GM12878 (cell line): Measurements from ENCODE around the gene PIGS. TPM values are rescaled to one million over a fixed set of nuclear protein-coding genes. Genes with fewer than 3 reads are reported as not detected.
A peak's percentile ranks its signal among the peaks of the same experiment; 100 is the strongest.

Experiments used
- BCL3 ChIP-seq: IDR thresholded peaks from 2 replicates; pipeline ENCODE4 v1.6.1; 2011; ENCODE audit warnings: borderline replicate concordance, low read depth, mild to moderate bottlenecking, moderate library complexity, low read length; ENCODE audit not compliant: insufficient read depth, poor library complexity, severe bottlenecking
- BHLHE40 ChIP-seq, 2 experiments: fragments of 450-650 bp in 1 of 2; IDR thresholded peaks; 2 replicates each; pipeline ENCODE4 v1.6.1; 2011 to 2017; ENCODE audit warnings: low read depth in 2 of 2, borderline replicate concordance in 1 of 2, improper control_type of control experiment in 1 of 2, low read length in 1 of 2, mild to moderate bottlenecking in 1 of 2
- CEBPZ ChIP-seq: fragments of 150-350 bp; IDR thresholded peaks from 2 replicates; pipeline ENCODE4 v1.6.1; 2016; ENCODE audit warnings: low read depth, low read length
- CREM ChIP-seq: IDR thresholded peaks from 2 replicates; pipeline ENCODE4 v1.6.1; 2014; ENCODE audit warnings: antibody characterized with exemption, low read depth
- CTCF ChIP-seq, 3 experiments: IDR thresholded peaks in 2 of 3; conservative IDR thresholded peaks in 1 of 3; 2 replicates each; pipeline ENCODE4 v1.5.1; 2011; ENCODE audit warnings: low read depth in 3 of 3, low read length in 3 of 3, mild to moderate bottlenecking in 3 of 3, control low read depth in 2 of 3, moderate library complexity in 2 of 3, inconsistent platforms in 1 of 3, mixed read lengths in 1 of 3; ENCODE audit not compliant: control insufficient read depth in 2 of 3, insufficient read depth in 1 of 3; ENCODE audit errors: extremely low read depth in 1 of 3
- CUX1 ChIP-seq: IDR thresholded peaks from 2 replicates; pipeline ENCODE4 v1.6.1; 2012; ENCODE audit warnings: improper control_type of control experiment, low read depth, low read length; ENCODE audit not compliant: insufficient replicate concordance
- FOXM1 ChIP-seq: IDR thresholded peaks from 2 replicates; pipeline ENCODE4 v1.6.1; 2012; ENCODE audit warnings: low read depth, mild to moderate bottlenecking, inconsistent platforms, low read length, moderate library complexity
- IKZF1 ChIP-seq: fragments of 450-650 bp; conservative IDR thresholded peaks from 2 replicates; pipeline ENCODE4 v1.6.1; 2017; ENCODE audit warnings: antibody characterized with exemption, mild to moderate bottlenecking
- IKZF2 ChIP-seq, 2 experiments: fragments of 450-650 bp; IDR thresholded peaks; 2 replicates each; pipeline ENCODE4 v1.6.1; 2017; ENCODE audit warnings: mild to moderate bottlenecking in 2 of 2, moderate library complexity in 2 of 2
- IRF4 ChIP-seq: IDR thresholded peaks from 2 replicates; pipeline ENCODE4 v1.6.1; 2011; ENCODE audit warnings: low read depth, low read length
- JUNB ChIP-seq: IDR thresholded peaks from 2 replicates; pipeline ENCODE4 v1.6.1; 2016; ENCODE audit warnings: antibody characterized with exemption, mild to moderate bottlenecking
- LARP7 ChIP-seq: fragments of 450-650 bp; IDR thresholded peaks from 2 replicates; pipeline ENCODE4 v1.6.1; 2017; ENCODE audit warnings: mild to moderate bottlenecking
- NFXL1 ChIP-seq: fragments of 450-650 bp; IDR thresholded peaks from 2 replicates; pipeline ENCODE4 v1.6.1; 2017; ENCODE audit warnings: antibody characterized with exemption, mild to moderate bottlenecking, borderline replicate concordance
- SPI1 ChIP-seq: IDR thresholded peaks from 2 replicates; pipeline ENCODE4 v1.6.1; 2011; ENCODE audit warnings: low read depth, mild to moderate bottlenecking, low read length, moderate library complexity, borderline replicate concordance; ENCODE audit not compliant: insufficient read depth
- SREBF1 ChIP-seq: IDR thresholded peaks from 2 replicates; pipeline ENCODE4 v1.6.1; 2012; ENCODE audit warnings: mild to moderate bottlenecking, low read length
- TAF1 ChIP-seq: IDR thresholded peaks from 2 replicates; pipeline ENCODE4 v1.6.1; 2011; ENCODE audit warnings: mild to moderate bottlenecking, low read depth, low read length, borderline replicate concordance
- ZNF207 ChIP-seq: fragments of 450-650 bp; IDR thresholded peaks from 2 replicates; pipeline ENCODE4 v1.6.1; 2014; ENCODE audit warnings: antibody characterized with exemption, mild to moderate bottlenecking, borderline replicate concordance
- ZNF622 ChIP-seq: fragments of 450-650 bp; IDR thresholded peaks from 2 replicates; pipeline ENCODE4 v1.6.1; 2017; ENCODE audit warnings: mild to moderate bottlenecking, inconsistent platforms
- ZZZ3 ChIP-seq: IDR thresholded peaks from 2 replicates; pipeline ENCODE4 v1.6.1; 2011; ENCODE audit warnings: low read depth; ENCODE audit not compliant: control insufficient read depth, insufficient read length
- polyA plus RNA-seq, 11 experiments: library from polyadenylated mRNA; depleted of rRNA in 4 of 11; unstranded in 6 of 11; stranded (reverse) in 5 of 11; fragments of >200 nt; fragmentation: Nextera tagmentation in 4 of 11; fragmentation: Illumina TruSeq in 1 of 11; extraction: Ambion mirVana in 4 of 11; extraction: Trizol in 1 of 11; gene quantifications; 1 replicate in 1 of 11; 2 replicates in 10 of 11; pipeline versions ENCODE4 v1.2.1 to v1.2.3, GENCODE V29; 2011 to 2016; ENCODE audit warnings: inconsistent platforms in 2 of 11, missing spikeins in 2 of 11, low read depth in 1 of 11
- total RNA-seq, 4 experiments: library from RNA; depleted of rRNA in 3 of 4; stranded (reverse); fragments of >200 nt in 3 of 4; fragmentation: Illumina TruSeq in 1 of 4; extraction: Trizol in 1 of 4; gene quantifications; 2 replicates each; pipeline versions ENCODE4 v1.2.1 to v1.2.3, GENCODE V29; 2013 to 2021

PIGS gene
- total and polyA plus RNA-seq, 10 of the 15 experiments (the other 5 are each of a cell fraction or from before 2014, with no cell fraction given): 27.5 to 73.7 (median 50.7) TPM

GRCh38 chr17:28598799-28599310 lies 27.5 kb upstream of the PIGS start, which contains the start of gene SPAG5 (continued):
- TF ChIP-seq CEBPZ: no peak
- TF ChIP-seq NFXL1: no peak
- no peak for TF ChIP-seq FOXM1
- TF ChIP-seq IRF4: no peak
- TF ChIP-seq LARP7: no peak
- no peak for TF ChIP-seq ZNF622
- no peak for TF ChIP-seq ZNF207
- TF ChIP-seq CREM: peak; percentile 36; the same call in 1 of the 2 replicates
- no peak for TF ChIP-seq ZZZ3
- TF ChIP-seq CTCF (IDR thresholded peaks at IDR 0.05 in 2 of 3, conservative IDR thresholded peaks at IDR 0.05 in 1 of 3; ENCODE audit: control insufficient read depth in 2 of 3, extremely low read depth in 1 of 3, insufficient read depth in 1 of 3, low read depth in 3 of 3, low read length in 3 of 3): no peak
- no peak for TF ChIP-seq CUX1
- TF ChIP-seq TAF1: peak; percentile 78
- no peak for TF ChIP-seq JUNB
- no peak for TF ChIP-seq IKZF1
- TF ChIP-seq IKZF2 (IDR thresholded peaks at IDR 0.05): no peak
- peak; percentile 51 for TF ChIP-seq BCL3
- TF ChIP-seq SPI1: no peak
- TF ChIP-seq SREBF1: no peak
- peak in 1 of 2 experiments; percentile 39; a peak in 2 of 4 replicates for TF ChIP-seq BHLHE40 (IDR thresholded peaks at IDR 0.05; ENCODE audit: borderline replicate concordance in 1 of 2, low read depth in 2 of 2, low read length in 1 of 2)
